Stimulated activated naive CD4-positive, alpha-beta T cell treated with Interleukin-2 at 50 U/mL for 16 hours (primary cell): ENCODE measurements around the gene BDKRB2.
A peak's percentile ranks its signal among the peaks of the same experiment; 100 is the strongest.

ENCODE experiments used
- DNase-seq: peaks from one replicate; lab custom pipeline; 2025; lab: John Stamatoyannopoulos, UW

Gene BDKRB2

GRCh38 chr14:96270565-96271420, 66.2 kb downstream of the BDKRB2 start:
- no peak for DNase-seq

GRCh38 chr14:96271421-96271762, 66.8 kb downstream of the BDKRB2 start:
- no peak for DNase-seq

GRCh38 chr14:96272777-96273473, 68.3 kb downstream of the BDKRB2 start:
- DNase-seq: no peak

- DNase-seq: no peak
These were observed 69.0 kb downstream of the BDKRB2 start for GRCh38 chr14:96273629-96274028.

- DNase-seq: no peak
These were observed 69.5 kb downstream of the BDKRB2 start for GRCh38 chr14:96274122-96274521.

GRCh38 chr14:96274543-96274942, 69.9 kb downstream of the BDKRB2 start:
- no peak for DNase-seq

GRCh38 chr14:96275177-96276112, 70.8 kb downstream of the BDKRB2 start:
- peak; percentile 43 for DNase-seq

- no peak for DNase-seq
These were observed 73.3 kb downstream of the BDKRB2 start for GRCh38 chr14:96277890-96278289.

- no peak for DNase-seq
These were observed 74.9 kb downstream of the BDKRB2 start for GRCh38 chr14:96279564-96279963.

GRCh38 chr14:96280104-96280503, 75.5 kb downstream of the BDKRB2 start:
- no peak for DNase-seq

- no peak for DNase-seq
These were observed 76.8 kb downstream of the BDKRB2 start for GRCh38 chr14:96281486-96281885.

GRCh38 chr14:96284008-96284407, 79.4 kb downstream of the BDKRB2 start:
- DNase-seq: no peak

GRCh38 chr14:96284430-96284829, 79.8 kb downstream of the BDKRB2 start:
- no peak for DNase-seq

GRCh38 chr14:96285667-96286066, 81.0 kb downstream of the BDKRB2 start:
- DNase-seq: no peak

GRCh38 chr14:96286251-96286650, 81.6 kb downstream of the BDKRB2 start:
- DNase-seq: no peak

- no peak for DNase-seq
These were observed 83.2 kb downstream of the BDKRB2 start for GRCh38 chr14:96287856-96288255.
